CD14-positive monocyte (primary cell): ENCODE data around the gene DHX38. TPM values are rescaled to one million over a fixed set of nuclear protein-coding genes. Genes with fewer than 3 reads are reported as not detected.

ENCODE experiments used
- DNase-seq, 3 donors: peaks; one replicate each; pipeline ENCODE4 v3.0.0-alpha.2; 2011 to 2022
- H2AFZ ChIP-seq: 2 replicates; pipeline ENCODE4 v1.6.0; 2012; ENCODE audit warnings: mild to moderate bottlenecking, low read depth, low read length, inconsistent platforms; ENCODE audit not compliant: insufficient read depth, poor library complexity, severe bottlenecking
- H3K27ac ChIP-seq, 2 donors: 1 replicate in 1 of 2; 2 replicates in 1 of 2; pipeline ENCODE4 v1.5.1; 2012 to 2013; ENCODE audit warnings: low read length in 2 of 2, control low read depth in 1 of 2, inconsistent platforms in 1 of 2, low read depth in 1 of 2, mild to moderate bottlenecking in 1 of 2
- H3K27me3 ChIP-seq, 2 donors: one replicate each; pipeline versions ENCODE4 v1.6.0 to v1.6.1; 2011 to 2013; ENCODE audit warnings: low read length in 2 of 2; ENCODE audit not compliant: control insufficient read depth in 2 of 2, insufficient read depth in 2 of 2
- H3K36me3 ChIP-seq, 2 donors: replicated peaks in 1 of 2; 1 replicate in 1 of 2; 2 replicates in 1 of 2; pipeline versions ENCODE4 v1.5.1 to v1.6.1; 2012 to 2013; ENCODE audit warnings: low read length in 2 of 2, control low read depth in 1 of 2, inconsistent platforms in 1 of 2, mild to moderate bottlenecking in 1 of 2; ENCODE audit not compliant: insufficient read depth in 2 of 2, control insufficient read depth in 1 of 2
- H3K4me1 ChIP-seq, 2 donors: 1 replicate in 1 of 2; 2 replicates in 1 of 2; pipeline versions ENCODE4 v1.5.1 to v1.6.1; 2012 to 2013; ENCODE audit warnings: low read length in 2 of 2, control low read depth in 1 of 2, inconsistent platforms in 1 of 2, mild to moderate bottlenecking in 1 of 2, moderate library complexity in 1 of 2; ENCODE audit not compliant: insufficient read depth in 2 of 2, control insufficient read depth in 1 of 2
- H3K4me2 ChIP-seq: replicated peaks from 2 replicates; pipeline ENCODE3; 2012; ENCODE audit warnings: low read length, moderate library complexity, mild to moderate bottlenecking; ENCODE audit not compliant: poor library complexity, severe bottlenecking; ENCODE audit errors: extremely low read depth
- H3K4me3 ChIP-seq, 3 experiments: fragments of 200-600 bp in 1 of 3; sonication (generic) in 1 of 3; replicated peaks in 1 of 3; 1 replicate in 2 of 3; 2 replicates in 1 of 3; pipeline ENCODE4 v1.5.1; 2011 to 2013; ENCODE audit warnings: low read length in 3 of 3, mild to moderate bottlenecking in 3 of 3, control low read depth in 2 of 3, low read depth in 2 of 3, inconsistent platforms in 1 of 3, moderate library complexity in 1 of 3
- H3K79me2 ChIP-seq: 2 replicates; pipeline ENCODE4 v1.6.0; 2012; ENCODE audit warnings: mild to moderate bottlenecking, control low read depth, inconsistent platforms, low read length, moderate library complexity; ENCODE audit not compliant: insufficient read depth
- H3K9ac ChIP-seq: 2 replicates; pipeline ENCODE4 v1.6.0; 2017; ENCODE audit warnings: low read length, mild to moderate bottlenecking; ENCODE audit not compliant: insufficient read depth, poor library complexity, severe bottlenecking
- H3K9me3 ChIP-seq, 2 donors: replicated peaks in 1 of 2; 1 replicate in 1 of 2; 2 replicates in 1 of 2; pipeline versions ENCODE4 v1.5.1 to v1.6.1; 2012 to 2013; ENCODE audit warnings: low read length in 2 of 2, control low read depth in 1 of 2; ENCODE audit not compliant: control insufficient read depth in 1 of 2, insufficient read depth in 1 of 2
- H4K20me1 ChIP-seq: 2 replicates; pipeline ENCODE4 v1.6.0; 2012; ENCODE audit warnings: mild to moderate bottlenecking, low read length, control low read depth, moderate library complexity; ENCODE audit not compliant: insufficient read depth
- H3K27ac Mint-ChIP-seq, 7 donors: one replicate each; pipeline ENCODE4 v1.8.0; 2020; ENCODE audit warnings: mild to moderate bottlenecking in 7 of 7, mixed read lengths in 7 of 7, moderate library complexity in 6 of 7, inconsistent platforms in 2 of 7
- H3K27me3 Mint-ChIP-seq, 3 donors: one replicate each; pipeline ENCODE4 v1.8.0; 2021 to 2022; ENCODE audit warnings: low read depth in 3 of 3, mild to moderate bottlenecking in 3 of 3, mixed read lengths in 3 of 3, moderate library complexity in 3 of 3, inconsistent platforms in 1 of 3
- H3K36me3 Mint-ChIP-seq, 2 donors: one replicate each; pipeline ENCODE4 v1.8.0; 2020; ENCODE audit warnings: mixed read lengths in 2 of 2, inconsistent platforms in 1 of 2, mild to moderate bottlenecking in 1 of 2
- H3K4me1 Mint-ChIP-seq: one replicate; pipeline ENCODE4 v1.8.0; 2020; ENCODE audit warnings: mild to moderate bottlenecking, mixed read lengths
- H3K4me3 Mint-ChIP-seq, 2 donors: one replicate each; pipeline ENCODE4 v1.8.0; 2020; ENCODE audit warnings: mild to moderate bottlenecking in 2 of 2, mixed read lengths in 2 of 2, moderate library complexity in 1 of 2
- H3K9me3 Mint-ChIP-seq, 7 donors: one replicate each; pipeline ENCODE4 v1.8.0; 2020 to 2022; ENCODE audit warnings: mixed read lengths in 7 of 7, mild to moderate bottlenecking in 6 of 7, moderate library complexity in 6 of 7, inconsistent platforms in 2 of 7
- CTCF ChIP-seq: fragments of 200-600 bp; IDR thresholded peaks from one replicate; pipeline ENCODE4 v1.8.0; 2022; ENCODE audit warnings: antibody characterized with exemption, mild to moderate bottlenecking
- WGBS: methylation state at CpG from one replicate; pipeline ENCODE4 v1.1.5; 2013; ENCODE audit warnings: missing lambda C conversion rate; ENCODE audit not compliant: insufficient coverage; 5-methylcytosine and 5-hydroxymethylcytosine counted together
- intact Hi-C, 2 donors: fragments of 100-400 bp; cut with micrococcal nuclease; formaldehyde crosslinking; loops; one replicate each; pipeline versions ENCODE4 v1.15.0 to v1.15.1; 2023
- polyA plus RNA-seq, 3 donors: library from polyadenylated mRNA; depleted of rRNA in 1 of 3; unstranded in 2 of 3; stranded (reverse) in 1 of 3; fragments of 300-500 nt in 2 of 3; fragments of >200 nt in 1 of 3; fragmentation: Illumina TruSeq in 2 of 3; gene quantifications; 1 replicate in 2 of 3; 2 replicates in 1 of 3; pipeline ENCODE4 v1.2.3, GENCODE V29; 2012 to 2021

DHX38 gene
- polyA plus RNA-seq, 3 donors: 9.1 to 91.5 (median 19.2) TPM

GRCh38 chr16:72142476-72142875 is 48.8 kb downstream of the DHX38 start:
- Mint-ChIP-seq H3K27ac (no peak overlapping the region), H3K27me3 (peaks cover 0 to 2% (median 2%) of the 10 kb centered on the region in 3 donors), H3K36me3 (no peaks in the 10 kb centered on the region), H3K4me3 (no peak overlapping the region), H3K4me1 (no peaks in the 10 kb centered on the region), H3K9me3 (peaks cover 3 to 8% (median 5%) of the 10 kb centered on the region in 7 donors)
- intact Hi-C loops: no loop called here
- Histone ChIP-seq H3K79me2 (no peaks in the 10 kb centered on the region), H4K20me1 (no peaks in the 10 kb centered on the region), H2AFZ (no peak overlapping the region), H3K4me2 (no peak overlapping the region), H3K36me3 (no peaks in the 10 kb centered on the region), H3K9ac (no peak overlapping the region), H3K4me1 (no peaks in the 10 kb centered on the region), H3K27me3 (no peaks in the 10 kb centered on the region), H3K9me3 (no peaks in the 10 kb centered on the region), H3K27ac (no peak overlapping the region), H3K4me3 (no peak overlapping the region)
- WGBS: no CpG with 5 or more reads among the region's 1 CpG
- no peak for DNase-seq
- no peak for TF ChIP-seq CTCF

DNA sequence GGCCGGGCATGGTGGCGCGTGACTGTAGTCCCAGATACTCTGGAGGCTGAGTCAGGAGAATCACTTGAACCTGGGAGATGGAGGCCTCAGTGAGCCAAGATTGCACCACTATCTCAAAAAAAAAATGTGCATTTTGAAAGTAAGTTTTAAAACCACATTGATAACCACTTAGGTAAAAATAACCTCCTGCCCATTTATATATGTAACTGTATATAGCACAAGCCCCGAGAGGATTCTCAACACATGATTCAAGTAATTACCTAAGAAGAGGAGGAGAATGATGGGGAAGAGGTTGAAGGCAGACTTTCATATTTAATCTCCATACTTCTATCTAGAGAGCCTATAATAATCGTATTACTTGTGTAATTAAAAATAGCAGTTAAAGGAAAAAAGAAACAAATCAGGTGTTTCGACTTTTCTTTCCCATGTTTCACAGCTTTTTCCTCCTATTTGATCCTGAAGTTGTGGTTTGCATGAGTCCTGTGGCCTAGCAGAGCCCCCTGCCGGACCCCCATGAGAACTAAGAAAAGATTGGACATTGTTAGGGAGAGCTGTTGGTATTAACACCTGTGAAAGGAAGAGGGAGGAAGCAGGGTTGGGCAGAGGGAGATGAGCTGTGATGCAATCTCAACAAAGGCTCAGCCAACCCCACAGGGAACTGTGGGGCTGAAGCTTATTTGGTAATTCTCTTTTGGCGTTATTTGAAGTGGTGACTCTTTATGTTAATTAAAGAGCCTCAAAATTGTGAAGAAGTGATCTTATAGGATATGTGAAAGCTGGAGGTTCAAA is 56.2 kb downstream of the DHX38 start:
- 67% methylated on average over 5 of the region's 8 CpGs for WGBS
- Mint-ChIP-seq H3K36me3 (peaks cover 2 to 3% of the 10 kb centered on the region in 2 donors), H3K4me1 (peaks cover 8% of the 10 kb centered on the region), H3K27me3 (no peaks in the 10 kb centered on the region), H3K9me3 (peaks cover 4 to 11% (median 6%) of the 10 kb centered on the region in 7 donors), H3K27ac (peak overlapping the region in 2 of 7 donors; percentile 1 to 70), H3K4me3 (no peak overlapping the region)
- DNase-seq: no peak
- H3K79me2 ChIP-seq: no peaks in the 10 kb centered on the region
- H3K4me3 ChIP-seq: no peak overlapping the region
- H3K27me3 ChIP-seq: no peaks in the 10 kb centered on the region
- H3K4me1 ChIP-seq: peaks cover 3 to 7% of the 10 kb centered on the region in 2 donors
- intact Hi-C loops: no loop called here
- H3K27ac ChIP-seq: no peak overlapping the region
- no peak for TF ChIP-seq CTCF
- no peaks in the 10 kb centered on the region for H3K36me3 ChIP-seq
- no peak overlapping the region for H3K9ac ChIP-seq
- no peak overlapping the region for H2AFZ ChIP-seq
- H4K20me1 ChIP-seq: no peaks in the 10 kb centered on the region
- no peak overlapping the region for H3K4me2 ChIP-seq
- no peaks in the 10 kb centered on the region for H3K9me3 ChIP-seq
